Loucy (cell line): ENCODE data around the gene CORO1C.

Experiments used
- H2AFZ ChIP-seq: fragments of 200-600 bp; sonication (generic); 2 replicates; pipeline ENCODE4 v1.6.0; 2016; ENCODE audit warnings: antibody characterized with exemption, mild to moderate bottlenecking, low read length, moderate library complexity
- H3F3A ChIP-seq: fragments of 200-600 bp; 2 replicates; pipeline ENCODE4 v1.6.0; 2016; ENCODE audit warnings: antibody characterized with exemption, low read depth, mild to moderate bottlenecking
- H3K27me3 ChIP-seq: fragments of 200-600 bp; sonication (generic); 2 replicates; pipeline ENCODE4 v1.6.1; 2014; ENCODE audit warnings: low read length, mild to moderate bottlenecking; ENCODE audit not compliant: insufficient read depth, poor library complexity, severe bottlenecking
- H3K36me3 ChIP-seq: fragments of 200-600 bp; sonication (generic); 2 replicates; pipeline ENCODE4 v1.6.1; 2016; ENCODE audit warnings: low read length; ENCODE audit not compliant: insufficient read depth
- H3K4me1 ChIP-seq: fragments of 200-600 bp; sonication (generic); 2 replicates; pipeline ENCODE4 v1.5.1; 2014; ENCODE audit warnings: low read length, mild to moderate bottlenecking; ENCODE audit not compliant: insufficient read depth, poor library complexity, severe bottlenecking
- H3K4me2 ChIP-seq: fragments of 200-600 bp; sonication (generic); 2 replicates; pipeline ENCODE4 v1.6.0; 2014; ENCODE audit warnings: antibody characterized with exemption, low read length, low read depth, mild to moderate bottlenecking; ENCODE audit not compliant: poor library complexity, severe bottlenecking
- H3K4me3 ChIP-seq: fragments of 200-600 bp; sonication (generic); 2 replicates; pipeline ENCODE4 v1.5.1; 2014; ENCODE audit warnings: low read length, mild to moderate bottlenecking, mixed read lengths; ENCODE audit not compliant: poor library complexity, severe bottlenecking
- H3K79me2 ChIP-seq: fragments of 200-600 bp; sonication (generic); 2 replicates; pipeline ENCODE4 v1.6.1; 2014; ENCODE audit warnings: low read length; ENCODE audit not compliant: insufficient read depth
- H3K9ac ChIP-seq: fragments of 200-600 bp; sonication (generic); 2 replicates; pipeline ENCODE4 v1.6.0; 2014; ENCODE audit warnings: mild to moderate bottlenecking, low read depth, low read length, moderate library complexity; ENCODE audit not compliant: poor library complexity, severe bottlenecking
- H3K9me2 ChIP-seq: fragments of 200-600 bp; sonication (generic); replicated peaks from 2 replicates; pipeline ENCODE4 v1.6.1; 2016; ENCODE audit warnings: low read depth, low read length, mixed read lengths
- H3K9me3 ChIP-seq: fragments of 200-600 bp; sonication (generic); 2 replicates; pipeline ENCODE4 v1.6.1; 2014; ENCODE audit warnings: mild to moderate bottlenecking, antibody characterized with exemption, low read length, low read depth; ENCODE audit not compliant: insufficient read depth
- H4K20me1 ChIP-seq: fragments of 200-600 bp; sonication (generic); 2 replicates; pipeline ENCODE4 v1.6.0; 2014; ENCODE audit warnings: antibody characterized with exemption, low read length, mild to moderate bottlenecking; ENCODE audit not compliant: insufficient read depth, poor library complexity, severe bottlenecking
- CTCF ChIP-seq: fragments of 200-600 bp; sonication (generic); conservative IDR thresholded peaks from 2 replicates; pipeline ENCODE4 v1.5.1; 2014; ENCODE audit warnings: mild to moderate bottlenecking, antibody characterized with exemption, low read length
- EZH2phosphoT487 ChIP-seq: fragments of 200-600 bp; IDR thresholded peaks from 2 replicates; pipeline ENCODE4 v1.6.1; 2018; ENCODE audit warnings: antibody characterized with exemption, mild to moderate bottlenecking, moderate library complexity, borderline replicate concordance

Gene CORO1C

GRCh38 chr12:108777156-108777555, 45.8 kb upstream of the CORO1C start:
- Histone ChIP-seq H3K36me3 (no peaks in the 10 kb centered on the region), H2AFZ (no peak overlapping the region), H3K9me2 (no peaks in the 10 kb centered on the region), H3K9ac (no peak overlapping the region), H3K4me3 (no peak overlapping the region), H3K27me3 (no peaks in the 10 kb centered on the region), H3K4me2 (no peak overlapping the region), H3K79me2 (no peaks in the 10 kb centered on the region), H3K9me3 (no peaks in the 10 kb centered on the region), H3K4me1 (no peaks in the 10 kb centered on the region), H3F3A (no peaks in the 10 kb centered on the region), H4K20me1 (no peaks in the 10 kb centered on the region)
- TF ChIP-seq EZH2phosphoT487 (no peak), CTCF (no peak)

- H3K4me3 ChIP-seq: no peak overlapping the region
- no peaks in the 10 kb centered on the region for H3K4me1 ChIP-seq
- no peak for TF ChIP-seq EZH2phosphoT487
- TF ChIP-seq CTCF: no peak
- H3K4me2 ChIP-seq: no peak overlapping the region
- H3K27me3 ChIP-seq: no peaks in the 10 kb centered on the region
- H3K9ac ChIP-seq: no peak overlapping the region
- H3K36me3 ChIP-seq: no peaks in the 10 kb centered on the region
- no peaks in the 10 kb centered on the region for H3K79me2 ChIP-seq
- no peaks in the 10 kb centered on the region for H3K9me3 ChIP-seq
- no peaks in the 10 kb centered on the region for H4K20me1 ChIP-seq
- H3F3A ChIP-seq: no peaks in the 10 kb centered on the region
- H2AFZ ChIP-seq: no peak overlapping the region
- no peaks in the 10 kb centered on the region for H3K9me2 ChIP-seq
These were observed 42.8 kb upstream of the CORO1C start for GRCh38 chr12:108773798-108774788.

GRCh38 chr12:108772891-108773797, 41.8 kb upstream of the CORO1C start:
- Histone ChIP-seq H3F3A (no peaks in the 10 kb centered on the region), H3K4me2 (no peak overlapping the region), H2AFZ (no peak overlapping the region), H3K4me3 (no peak overlapping the region), H3K9me3 (no peaks in the 10 kb centered on the region), H4K20me1 (no peaks in the 10 kb centered on the region), H3K9ac (no peak overlapping the region), H3K27me3 (no peaks in the 10 kb centered on the region), H3K4me1 (no peaks in the 10 kb centered on the region), H3K9me2 (no peaks in the 10 kb centered on the region), H3K79me2 (no peaks in the 10 kb centered on the region), H3K36me3 (no peaks in the 10 kb centered on the region)
- TF ChIP-seq EZH2phosphoT487: no peak
- no peak for TF ChIP-seq CTCF
